Osteocyte (in vitro differentiated cells): ENCODE results near the gene ADGRG6. TPM values are rescaled to one million over a fixed set of nuclear protein-coding genes. Genes with fewer than 3 reads are reported as not detected.

ENCODE experiments used
- DNase-seq: peaks from one replicate; pipeline ENCODE4 v3.0.0; 2021; ENCODE audit warnings: mixed read lengths; ENCODE audit not compliant: unreplicated experiment; ENCODE audit errors: extremely low spot score
- H3K27ac Mint-ChIP-seq: one replicate; pipeline ENCODE4 v1.8.0; 2021; ENCODE audit warnings: mild to moderate bottlenecking, mixed read lengths; ENCODE audit not compliant: unreplicated experiment
- H3K27me3 Mint-ChIP-seq: one replicate; pipeline ENCODE4 v1.8.0; 2021; ENCODE audit warnings: mixed read lengths; ENCODE audit not compliant: unreplicated experiment
- H3K36me3 Mint-ChIP-seq: one replicate; pipeline ENCODE4 v1.8.0; 2021; ENCODE audit warnings: mixed read lengths; ENCODE audit not compliant: unreplicated experiment
- H3K4me1 Mint-ChIP-seq: one replicate; pipeline ENCODE4 v1.8.0; 2021; ENCODE audit warnings: mixed read lengths; ENCODE audit not compliant: unreplicated experiment
- H3K4me3 Mint-ChIP-seq: one replicate; pipeline ENCODE4 v1.8.0; 2021; ENCODE audit warnings: mild to moderate bottlenecking, moderate library complexity, mixed read lengths; ENCODE audit not compliant: unreplicated experiment
- H3K9me3 Mint-ChIP-seq: one replicate; pipeline ENCODE4 v1.8.0; 2021; ENCODE audit warnings: mixed read lengths; ENCODE audit not compliant: unreplicated experiment
- total RNA-seq: library from RNA; stranded (reverse); gene quantifications from 2 replicates; pipeline ENCODE4 v1.2.1, GENCODE V29; 2021
- TF ChIP-seq, protein P1 (sequence below): fragments of 200-600 bp; sonication (generic); IDR thresholded peaks from 2 replicates; pipeline ENCODE4 v1.5.0; 2021; ENCODE audit warnings: antibody characterized with exemption, mild to moderate bottlenecking, moderate library complexity

Gene ADGRG6
- total RNA-seq, 1 donor from 2014 or later, result 0.51 TPM

- Mint-ChIP-seq H3K4me3 (no peak overlapping the region), H3K4me1 (no peaks in the 10 kb centered on the region), H3K9me3 (no peaks in the 10 kb centered on the region), H3K27me3 (peaks cover 5% of the 10 kb centered on the region), H3K27ac (no peak overlapping the region), H3K36me3 (no peaks in the 10 kb centered on the region)
- TF ChIP-seq, protein P1, sequence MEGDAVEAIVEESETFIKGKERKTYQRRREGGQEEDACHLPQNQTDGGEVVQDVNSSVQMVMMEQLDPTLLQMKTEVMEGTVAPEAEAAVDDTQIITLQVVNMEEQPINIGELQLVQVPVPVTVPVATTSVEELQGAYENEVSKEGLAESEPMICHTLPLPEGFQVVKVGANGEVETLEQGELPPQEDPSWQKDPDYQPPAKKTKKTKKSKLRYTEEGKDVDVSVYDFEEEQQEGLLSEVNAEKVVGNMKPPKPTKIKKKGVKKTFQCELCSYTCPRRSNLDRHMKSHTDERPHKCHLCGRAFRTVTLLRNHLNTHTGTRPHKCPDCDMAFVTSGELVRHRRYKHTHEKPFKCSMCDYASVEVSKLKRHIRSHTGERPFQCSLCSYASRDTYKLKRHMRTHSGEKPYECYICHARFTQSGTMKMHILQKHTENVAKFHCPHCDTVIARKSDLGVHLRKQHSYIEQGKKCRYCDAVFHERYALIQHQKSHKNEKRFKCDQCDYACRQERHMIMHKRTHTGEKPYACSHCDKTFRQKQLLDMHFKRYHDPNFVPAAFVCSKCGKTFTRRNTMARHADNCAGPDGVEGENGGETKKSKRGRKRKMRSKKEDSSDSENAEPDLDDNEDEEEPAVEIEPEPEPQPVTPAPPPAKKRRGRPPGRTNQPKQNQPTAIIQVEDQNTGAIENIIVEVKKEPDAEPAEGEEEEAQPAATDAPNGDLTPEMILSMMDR, result no peak
- DNase-seq, result no peak
These were observed 6.3 kb downstream of the ADGRG6 start for GRCh38 chr6:142307963-142308748.

DNA sequence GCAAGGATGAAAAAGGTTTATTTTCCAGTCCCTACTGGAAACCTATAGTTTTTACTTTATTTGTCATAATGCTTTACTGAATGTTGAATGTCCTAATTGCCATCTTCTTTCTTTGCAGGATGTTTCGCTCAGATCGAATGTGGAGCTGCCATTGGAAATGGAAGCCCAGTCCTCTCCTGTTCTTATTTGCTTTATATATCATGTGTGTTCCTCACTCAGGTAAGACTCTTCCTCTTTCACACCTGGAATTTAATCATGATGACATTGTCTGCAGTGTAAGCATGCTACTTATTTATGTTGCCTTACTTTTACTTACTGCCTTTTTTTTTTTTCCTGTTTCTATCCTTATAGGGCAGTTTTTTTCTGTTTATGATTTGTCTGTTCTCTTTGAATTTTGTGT is 7.6 kb downstream of the ADGRG6 start:
- Mint-ChIP-seq H3K27ac (no peak overlapping the region), H3K4me1 (no peaks in the 10 kb centered on the region), H3K9me3 (no peaks in the 10 kb centered on the region), H3K36me3 (no peaks in the 10 kb centered on the region), H3K4me3 (no peak overlapping the region), H3K27me3 (peaks cover 3% of the 10 kb centered on the region)
- TF ChIP-seq, protein P1, result no peak
- no peak for DNase-seq

- Mint-ChIP-seq H3K9me3 (no peaks in the 10 kb centered on the region), H3K4me1 (no peaks in the 10 kb centered on the region), H3K27me3 (no peaks in the 10 kb centered on the region), H3K27ac (no peak overlapping the region), H3K4me3 (no peak overlapping the region), H3K36me3 (no peaks in the 10 kb centered on the region)
- TF ChIP-seq, protein P1, result no peak
- DNase-seq, result no peak
These were observed 11.5 kb downstream of the ADGRG6 start for GRCh38 chr6:142313284-142313683.

GRCh38 chr6:142316791-142317368 is 15.1 kb downstream of the ADGRG6 start:
- H3K4me3 Mint-ChIP-seq, result no peak overlapping the region
- H3K27me3 Mint-ChIP-seq, result peaks cover 8% of the 10 kb centered on the region
- H3K4me1 Mint-ChIP-seq, result no peaks in the 10 kb centered on the region
- no peak overlapping the region for H3K27ac Mint-ChIP-seq
- DNase-seq, result no peak
- H3K36me3 Mint-ChIP-seq, result no peaks in the 10 kb centered on the region
- no peaks in the 10 kb centered on the region for H3K9me3 Mint-ChIP-seq
- TF ChIP-seq, protein P1, result no peak

DNA sequence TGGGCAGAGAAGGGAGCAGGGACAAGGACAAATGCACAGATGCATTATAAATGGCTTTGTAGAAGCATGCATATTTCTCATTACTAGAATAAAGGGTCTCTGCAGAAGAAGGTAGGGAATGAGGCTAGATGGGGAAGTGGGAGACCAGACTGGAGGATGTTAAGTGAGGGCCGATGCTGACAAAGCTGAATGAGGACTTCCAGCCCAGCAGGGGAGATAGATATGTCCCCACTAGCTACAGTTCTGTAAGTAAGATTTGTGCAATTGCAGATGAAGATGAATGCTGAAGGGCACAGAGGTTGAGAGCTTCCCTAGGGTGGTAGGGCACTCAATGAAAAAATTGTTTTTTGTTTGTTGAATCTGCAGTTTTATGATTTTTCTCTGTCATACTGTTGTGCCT is 16.9 kb downstream of the ADGRG6 start:
- Mint-ChIP-seq H3K36me3 (no peaks in the 10 kb centered on the region), H3K9me3 (no peaks in the 10 kb centered on the region), H3K27ac (no peak overlapping the region), H3K27me3 (peaks cover 8% of the 10 kb centered on the region), H3K4me1 (no peaks in the 10 kb centered on the region), H3K4me3 (no peak overlapping the region)
- TF ChIP-seq, protein P1, result no peak
- no peak for DNase-seq
